Activated B cell treated with CpG ODN at 0.5 μM for 24 hours (primary cell): Measurements from ENCODE around the gene MYOF. TPM values are rescaled to one million over a fixed set of nuclear protein-coding genes. Genes with fewer than 3 reads are reported as not detected.
"Not testable (repeated sequence)": the region's sequence is repeated elsewhere in the genome, so short reads cannot be mapped to it uniquely, and the experiment has no call there.

Source experiments
- ATAC-seq: fragments of 200-7000 bp; cut with Tn5 transposase; one replicate; pipeline ENCODE4 v1.10.0; 2021; ENCODE audit warnings: low read depth, mild to moderate bottlenecking, moderate library complexity
- CTCF ChIA-PET: fragments of 350-600 bp; sonication (Branson Sonifier 250); formaldehyde crosslinking; loops from one replicate; lab custom pipeline; 2021; ENCODE audit warnings: antibody characterized with exemption; lab: Charles Lee
- POLR2A ChIA-PET: fragments of 350-600 bp; sonication (Branson Sonifier 250); formaldehyde crosslinking; loops from one replicate; lab custom pipeline; 2021; ENCODE audit warnings: antibody characterized with exemption; lab: Charles Lee
- DNase-seq: peaks from one replicate; pipeline ENCODE4 v3.0.0; 2022
- H3K27ac Mint-ChIP-seq: one replicate; pipeline ENCODE4 v1.8.0; 2020; ENCODE audit warnings: mixed read lengths
- H3K27me3 Mint-ChIP-seq: one replicate; pipeline ENCODE4 v1.8.0; 2021; ENCODE audit warnings: mixed read lengths
- H3K36me3 Mint-ChIP-seq: one replicate; pipeline ENCODE4 v1.8.0; 2021; ENCODE audit warnings: low read depth, mixed read lengths
- H3K4me1 Mint-ChIP-seq: one replicate; pipeline ENCODE4 v1.8.0; 2021; ENCODE audit warnings: mixed read lengths
- H3K4me3 Mint-ChIP-seq: one replicate; pipeline ENCODE4 v1.8.0; 2020; ENCODE audit warnings: mild to moderate bottlenecking, mixed read lengths
- H3K9me3 Mint-ChIP-seq: one replicate; pipeline ENCODE4 v1.8.0; 2020; ENCODE audit warnings: mixed read lengths
- intact Hi-C: fragments of 100-400 bp; cut with micrococcal nuclease; formaldehyde crosslinking; loops from one replicate; pipeline ENCODE4 v1.15.1; 2024
- total RNA-seq: library from RNA; stranded (reverse); gene quantifications from 2 replicates; pipeline ENCODE4 v1.2.3, GENCODE V29; 2022
- TF ChIP-seq, protein P1 (sequence below): fragments of 200-600 bp; IDR thresholded peaks from one replicate; pipeline ENCODE4 v1.8.0; 2022; ENCODE audit warnings: antibody characterized with exemption, mild to moderate bottlenecking

MYOF gene
- total RNA-seq, 1 donor from 2014 or later: 0.09 TPM

DNA sequence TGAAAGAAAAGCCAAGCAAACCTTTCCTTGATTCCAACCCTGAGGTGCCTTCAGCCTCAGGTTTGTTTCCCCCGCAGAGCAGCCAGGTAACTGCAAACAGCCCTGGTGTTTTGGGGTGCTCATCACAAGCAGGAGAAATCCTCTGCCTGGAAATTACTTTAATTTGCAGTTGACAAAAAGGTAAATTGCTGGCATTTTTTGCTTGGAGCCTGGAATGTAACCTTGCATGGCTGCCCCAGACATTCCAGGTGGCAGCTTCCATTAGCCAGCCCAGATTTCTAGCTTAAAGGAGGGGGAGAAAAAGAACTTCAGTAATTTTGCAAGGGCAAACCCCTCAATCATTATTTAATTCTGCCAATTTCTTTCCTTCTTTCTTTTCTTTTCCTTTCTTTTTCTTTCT, 194.4 kb downstream of the MYOF start:
- POLR2A ChIA-PET: no interaction called here

DNA sequence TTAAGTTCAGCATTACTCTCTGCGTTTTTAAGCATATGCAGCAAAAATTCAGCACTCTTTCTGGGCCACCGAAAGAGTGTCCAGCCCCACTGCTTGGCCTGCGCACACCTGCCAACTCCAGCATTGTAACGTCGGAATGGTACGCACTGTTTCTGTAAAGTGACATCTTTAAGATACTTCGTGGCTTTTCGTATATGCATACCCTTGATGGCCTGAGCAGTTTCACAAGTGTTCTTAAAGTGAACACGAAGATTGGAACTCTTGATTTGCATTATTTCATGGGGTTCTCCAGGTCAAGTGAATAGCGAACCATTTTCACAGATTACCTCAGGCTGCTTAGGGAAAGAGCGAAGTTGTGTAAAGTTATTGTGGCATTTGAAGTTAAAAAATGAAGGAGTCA, 197.9 kb downstream of the MYOF start:
- H3K27me3 Mint-ChIP-seq, ATAC-seq, H3K4me3 Mint-ChIP-seq, H3K36me3 Mint-ChIP-seq, CTCF ChIA-PET, DNase-seq, POLR2A ChIA-PET, H3K4me1 Mint-ChIP-seq, H3K27ac Mint-ChIP-seq, H3K9me3 Mint-ChIP-seq: not testable (repeated sequence)
- intact Hi-C loops: loop anchor here (10.0 kb wide), 1 partner anchor 201 kb away; the partner anchor contains the start of gene MYOF

More for the DNA sequence above, 194.4 kb downstream of the MYOF start:
- no peak overlapping the region for H3K4me3 Mint-ChIP-seq
- CTCF ChIA-PET: interaction anchor here (0.9 kb wide), 1 partner anchor 20 kb away, joined by 4 read pairs; no protein-coding TSS in a partner anchor
- ATAC-seq (no peak), DNase-seq (no peak)
- no peaks in the 10 kb centered on the region for H3K27me3 Mint-ChIP-seq
- H3K9me3 Mint-ChIP-seq: no peaks in the 10 kb centered on the region
- intact Hi-C loops: loop anchor here (10.0 kb wide), 1 partner anchor 197 kb away; the partner anchor contains the start of gene MYOF
- TF ChIP-seq, protein P1, sequence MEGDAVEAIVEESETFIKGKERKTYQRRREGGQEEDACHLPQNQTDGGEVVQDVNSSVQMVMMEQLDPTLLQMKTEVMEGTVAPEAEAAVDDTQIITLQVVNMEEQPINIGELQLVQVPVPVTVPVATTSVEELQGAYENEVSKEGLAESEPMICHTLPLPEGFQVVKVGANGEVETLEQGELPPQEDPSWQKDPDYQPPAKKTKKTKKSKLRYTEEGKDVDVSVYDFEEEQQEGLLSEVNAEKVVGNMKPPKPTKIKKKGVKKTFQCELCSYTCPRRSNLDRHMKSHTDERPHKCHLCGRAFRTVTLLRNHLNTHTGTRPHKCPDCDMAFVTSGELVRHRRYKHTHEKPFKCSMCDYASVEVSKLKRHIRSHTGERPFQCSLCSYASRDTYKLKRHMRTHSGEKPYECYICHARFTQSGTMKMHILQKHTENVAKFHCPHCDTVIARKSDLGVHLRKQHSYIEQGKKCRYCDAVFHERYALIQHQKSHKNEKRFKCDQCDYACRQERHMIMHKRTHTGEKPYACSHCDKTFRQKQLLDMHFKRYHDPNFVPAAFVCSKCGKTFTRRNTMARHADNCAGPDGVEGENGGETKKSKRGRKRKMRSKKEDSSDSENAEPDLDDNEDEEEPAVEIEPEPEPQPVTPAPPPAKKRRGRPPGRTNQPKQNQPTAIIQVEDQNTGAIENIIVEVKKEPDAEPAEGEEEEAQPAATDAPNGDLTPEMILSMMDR: no peak
- no peaks in the 10 kb centered on the region for H3K36me3 Mint-ChIP-seq
- no peaks in the 10 kb centered on the region for H3K4me1 Mint-ChIP-seq
- no peak overlapping the region for H3K27ac Mint-ChIP-seq

DNA sequence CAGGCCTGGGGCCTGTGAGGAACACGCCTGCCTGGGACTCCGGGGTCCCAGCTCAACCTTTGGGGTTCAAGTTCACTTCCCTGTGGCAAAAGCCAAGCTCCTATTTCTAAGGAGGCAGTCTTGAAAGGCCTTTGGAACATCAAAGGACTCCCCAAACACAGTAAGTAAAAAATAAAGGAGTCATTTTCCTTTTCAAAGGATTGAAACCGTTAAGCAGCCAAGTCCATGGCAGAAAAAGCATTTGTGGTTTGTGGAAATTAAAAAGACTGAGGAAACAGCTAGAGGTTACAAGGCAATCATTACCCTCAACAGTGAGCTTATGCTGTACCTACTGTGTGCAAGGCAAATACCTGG, 200.8 kb downstream of the MYOF start:
- Mint-ChIP-seq H3K27ac (no peak overlapping the region), H3K36me3 (no peaks in the 10 kb centered on the region), H3K27me3 (no peaks in the 10 kb centered on the region), H3K4me1 (no peaks in the 10 kb centered on the region), H3K4me3 (no peak overlapping the region), H3K9me3 (peaks cover 4% of the 10 kb centered on the region)
- POLR2A ChIA-PET: no interaction called here
- intact Hi-C loops: loop anchor here (10.0 kb wide), 1 partner anchor 203 kb away; the partner anchor contains the start of gene MYOF
- CTCF ChIA-PET: interaction anchor here (1.0 kb wide), 1 partner anchor 275 kb away, joined by 3 read pairs; no protein-coding TSS in a partner anchor
- ATAC-seq (no peak), DNase-seq (no peak)
- TF ChIP-seq, protein P1: no peak

DNA sequence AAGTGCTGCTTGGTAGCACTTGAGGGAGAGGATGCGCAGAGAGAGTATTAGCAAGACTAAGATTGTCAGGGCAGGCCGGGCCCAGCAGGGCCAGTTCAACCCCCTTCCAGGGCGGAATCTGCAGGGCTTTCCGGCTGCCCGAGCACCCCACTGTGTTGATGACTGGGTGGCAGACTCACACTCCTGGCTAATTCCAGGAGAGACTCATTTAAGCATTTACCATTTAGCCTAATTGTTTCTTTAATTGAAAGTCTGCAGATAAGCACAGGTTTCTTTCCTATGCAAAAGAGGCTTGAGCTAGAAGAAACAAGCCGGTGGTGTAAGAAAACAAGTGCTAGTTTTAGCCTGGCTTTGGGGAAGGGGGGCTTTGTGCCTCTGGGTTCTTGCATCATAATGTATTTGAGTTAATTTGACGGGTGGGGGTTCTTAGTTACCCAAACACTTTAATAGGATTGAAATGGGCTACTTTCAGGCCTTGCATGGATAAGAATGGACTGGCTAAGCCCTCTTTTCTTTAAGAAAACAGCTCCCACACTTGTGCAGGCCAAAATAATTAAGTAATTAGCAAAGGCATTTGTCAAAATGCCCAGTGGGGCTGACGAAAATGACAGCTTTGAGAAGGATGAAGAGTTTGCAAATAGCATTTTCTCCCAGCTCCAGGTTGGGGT, 201.3 kb downstream of the MYOF start:
- Mint-ChIP-seq H3K4me3 (no peak overlapping the region), H3K4me1 (no peaks in the 10 kb centered on the region), H3K27ac (no peak overlapping the region), H3K27me3 (no peaks in the 10 kb centered on the region), H3K9me3 (peaks cover 4% of the 10 kb centered on the region), H3K36me3 (no peaks in the 10 kb centered on the region)
- DNase-seq (no peak), ATAC-seq (no peak)
- intact Hi-C loops: loop anchor here (10.0 kb wide), 1 partner anchor 204 kb away; the partner anchor contains the start of gene MYOF
- POLR2A ChIA-PET: no interaction called here
- CTCF ChIA-PET: interaction anchor here (1.0 kb wide), 1 partner anchor 274 kb away, joined by 3 read pairs; no protein-coding TSS in a partner anchor
- TF ChIP-seq, protein P1: no peak

DNA sequence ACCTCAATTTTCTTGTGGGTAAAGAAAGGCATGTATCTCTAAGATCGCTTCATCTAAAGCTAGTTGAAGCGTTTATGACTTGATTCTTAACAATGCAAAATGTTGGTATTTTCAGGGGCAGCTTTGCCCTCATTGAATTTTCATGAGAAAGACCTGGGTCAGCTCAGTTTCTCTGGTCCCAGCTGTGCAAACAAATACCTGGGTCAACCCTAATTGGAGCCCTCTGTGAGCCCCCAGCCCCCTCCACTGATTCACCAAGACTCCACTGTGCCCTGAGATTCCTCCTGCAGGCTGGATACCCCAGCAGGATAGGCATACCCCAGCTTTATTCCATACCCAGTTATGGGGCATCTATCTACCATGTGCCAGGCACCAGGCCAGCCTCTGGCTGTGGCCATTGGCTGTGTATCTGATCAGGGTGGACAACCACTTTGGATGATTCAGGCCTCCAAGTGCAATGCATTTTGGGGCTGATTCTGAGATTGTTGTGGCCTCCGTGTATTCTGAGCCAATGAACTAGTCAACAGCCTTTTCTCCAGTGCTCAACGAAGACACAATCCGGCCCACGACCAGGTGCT, 201.9 kb downstream of the MYOF start:
- CTCF ChIA-PET: no interaction called here
- H3K36me3 Mint-ChIP-seq: no peaks in the 10 kb centered on the region
- DNase-seq (no peak), ATAC-seq (no peak)
- POLR2A ChIA-PET: no interaction called here
- no peak overlapping the region for H3K27ac Mint-ChIP-seq
- intact Hi-C loops: loop anchor here (10.0 kb wide), 1 partner anchor 205 kb away; the partner anchor contains the start of gene MYOF
- peaks cover 4% of the 10 kb centered on the region for H3K4me1 Mint-ChIP-seq
- H3K4me3 Mint-ChIP-seq: no peak overlapping the region
- TF ChIP-seq, protein P1: no peak
- H3K9me3 Mint-ChIP-seq: peaks cover 4% of the 10 kb centered on the region
- no peaks in the 10 kb centered on the region for H3K27me3 Mint-ChIP-seq
